Right lobe of liver (tissue), 4 donors: Measurements from ENCODE around the gene RAD51AP1.

Source experiments
- CTCF ChIP-seq, 4 donors: fragments of 200-600 bp in 3 of 4; fragments of 450-650 bp in 1 of 4; IDR thresholded peaks; one replicate each; pipeline versions ENCODE4 v1.5.1 to v1.8.0; 2016 to 2022; ENCODE audit warnings: antibody characterized with exemption in 4 of 4, mild to moderate bottlenecking in 2 of 4
- POLR2A ChIP-seq: fragments of 450-650 bp; IDR thresholded peaks from one replicate; pipeline ENCODE4 v1.6.1; 2017; ENCODE audit warnings: antibody characterized with exemption, mild to moderate bottlenecking
- donor health status: DM: no; HTN: no; CAD: no.
- donor health status: DM: no; HTN: no; CAD: no.
- donor health status: DM: no; HTN: yes; CAD: no.

GRCh38 chr12:4567073-4567881, 28.6 kb downstream of the RAD51AP1 start:
- TF ChIP-seq POLR2A = no peak
- TF ChIP-seq CTCF (IDR thresholded peaks at IDR 0.05) = no peak
